Epithelial cell of alveolus of lung (primary cell): ENCODE data around the gene MYH2. TPM values are rescaled to one million over a fixed set of nuclear protein-coding genes. Genes with fewer than 3 reads are reported as not detected.

Source experiments
- total RNA-seq: library from RNA; depleted of rRNA; stranded (reverse); fragments of >200 nt; gene quantifications from 2 replicates; pipeline ENCODE4 v1.2.1, GENCODE V29; 2015

MYH2 gene
- total RNA-seq, result 1.8 TPM in 1 of 2 replicates, not detected in the other

GRCh38 chr17:10549096-10549842 lies at the start of gene MYH2:
MYH2 (minus strand) TSS chr17:10549658; CDS start chr17:10547920, 1,738 bp downstream.

GRCh38 chr17:10518271-10519037 lies 31.0 kb downstream of the MYH2 start, which contains the start of gene MYH1:
MYH1 (minus strand) TSS chr17:10518542; CDS start chr17:10516642, 1,900 bp downstream.

Other genes starting within 250 kb of the MYH2 start
- not detected in 2 replicates for gene MYH13, start 176.7 kb downstream of the MYH2 start, total RNA-seq
- gene MYH8, start 127.7 kb downstream of the MYH2 start, total RNA-seq, result 0.88 TPM in 1 of 2 replicates, not detected in the other
- gene MYH4, start 80.1 kb downstream of the MYH2 start, total RNA-seq, result not detected in 2 replicates
- gene MYH1, start 31.1 kb downstream of the MYH2 start, total RNA-seq, result not detected in 2 replicates
- under 0.01 and 13.7 TPM in 2 replicates for gene MYH3, start 107.7 kb upstream of the MYH2 start, total RNA-seq
- gene SCO1, start 147.9 kb upstream of the MYH2 start, total RNA-seq, result 19.3 and 20.2 TPM in 2 replicates
- 9.2 and 13.1 TPM in 2 replicates for gene ADPRM, start 147.9 kb upstream of the MYH2 start, total RNA-seq
- gene TMEM220, start 180.4 kb upstream of the MYH2 start, total RNA-seq, result 1.4 and 8.9 TPM in 2 replicates